ENCODE measurements around the gene MRPS33. TPM values are rescaled to one million over a fixed set of nuclear protein-coding genes. Genes with fewer than 3 reads are reported as not detected.

Gene MRPS33
- total and polyA plus RNA-seq, 4 donors = 15.0 to 82.3 (median 36.7) TPM

- TF ChIP-seq, protein P1, sequence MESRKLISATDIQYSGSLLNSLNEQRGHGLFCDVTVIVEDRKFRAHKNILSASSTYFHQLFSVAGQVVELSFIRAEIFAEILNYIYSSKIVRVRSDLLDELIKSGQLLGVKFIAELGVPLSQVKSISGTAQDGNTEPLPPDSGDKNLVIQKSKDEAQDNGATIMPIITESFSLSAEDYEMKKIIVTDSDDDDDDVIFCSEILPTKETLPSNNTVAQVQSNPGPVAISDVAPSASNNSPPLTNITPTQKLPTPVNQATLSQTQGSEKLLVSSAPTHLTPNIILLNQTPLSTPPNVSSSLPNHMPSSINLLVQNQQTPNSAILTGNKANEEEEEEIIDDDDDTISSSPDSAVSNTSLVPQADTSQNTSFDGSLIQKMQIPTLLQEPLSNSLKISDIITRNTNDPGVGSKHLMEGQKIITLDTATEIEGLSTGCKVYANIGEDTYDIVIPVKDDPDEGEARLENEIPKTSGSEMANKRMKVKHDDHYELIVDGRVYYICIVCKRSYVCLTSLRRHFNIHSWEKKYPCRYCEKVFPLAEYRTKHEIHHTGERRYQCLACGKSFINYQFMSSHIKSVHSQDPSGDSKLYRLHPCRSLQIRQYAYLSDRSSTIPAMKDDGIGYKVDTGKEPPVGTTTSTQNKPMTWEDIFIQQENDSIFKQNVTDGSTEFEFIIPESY (IDR thresholded peaks at IDR 0.05) = no peak
- TF ChIP-seq, protein P2, sequence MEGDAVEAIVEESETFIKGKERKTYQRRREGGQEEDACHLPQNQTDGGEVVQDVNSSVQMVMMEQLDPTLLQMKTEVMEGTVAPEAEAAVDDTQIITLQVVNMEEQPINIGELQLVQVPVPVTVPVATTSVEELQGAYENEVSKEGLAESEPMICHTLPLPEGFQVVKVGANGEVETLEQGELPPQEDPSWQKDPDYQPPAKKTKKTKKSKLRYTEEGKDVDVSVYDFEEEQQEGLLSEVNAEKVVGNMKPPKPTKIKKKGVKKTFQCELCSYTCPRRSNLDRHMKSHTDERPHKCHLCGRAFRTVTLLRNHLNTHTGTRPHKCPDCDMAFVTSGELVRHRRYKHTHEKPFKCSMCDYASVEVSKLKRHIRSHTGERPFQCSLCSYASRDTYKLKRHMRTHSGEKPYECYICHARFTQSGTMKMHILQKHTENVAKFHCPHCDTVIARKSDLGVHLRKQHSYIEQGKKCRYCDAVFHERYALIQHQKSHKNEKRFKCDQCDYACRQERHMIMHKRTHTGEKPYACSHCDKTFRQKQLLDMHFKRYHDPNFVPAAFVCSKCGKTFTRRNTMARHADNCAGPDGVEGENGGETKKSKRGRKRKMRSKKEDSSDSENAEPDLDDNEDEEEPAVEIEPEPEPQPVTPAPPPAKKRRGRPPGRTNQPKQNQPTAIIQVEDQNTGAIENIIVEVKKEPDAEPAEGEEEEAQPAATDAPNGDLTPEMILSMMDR (IDR thresholded peaks at IDR 0.05; ENCODE audit: low read depth, low read length, missing input control) = no peak
- TF ChIP-seq FOXA2 (IDR thresholded peaks at IDR 0.05) (no peak), YY1 (IDR thresholded peaks at IDR 0.05) (no peak), REST (IDR thresholded peaks at IDR 0.05) (no peak), RXRA (IDR thresholded peaks at IDR 0.05) (peak in 1 of 2 donors; percentile 7), FOXA1 (IDR thresholded peaks at IDR 0.05) (no peak)
- Histone ChIP-seq H3K4me3 (ENCODE audit: low read depth in 1 of 3, low read length in 3 of 3) (no peak overlapping the region), H3K4me1 (ENCODE audit: control insufficient read depth in 4 of 4, insufficient read depth in 4 of 4, low read length in 3 of 4) (peaks cover 2 to 30% (median 25%) of the 10 kb centered on the region in 4 donors), H3K27me3 (ENCODE audit: control insufficient read depth in 4 of 4, insufficient read depth in 4 of 4, low read length in 3 of 4) (no peaks in the 10 kb centered on the region), H3K9ac (ENCODE audit: low read depth in 1 of 2, low read length in 2 of 2) (no peak overlapping the region), H3K27ac (ENCODE audit: low read depth in 1 of 2, low read length in 2 of 2) (peak overlapping the region in 1 of 2 donors; percentile 48), H3K36me3 (ENCODE audit: control insufficient read depth in 4 of 4, insufficient read depth in 3 of 4, low read depth in 1 of 4, low read length in 3 of 4) (peaks cover 0 to 9% (median 1%) of the 10 kb centered on the region in 4 donors), H3K9me3 (ENCODE audit: control insufficient read depth in 4 of 4, low read length in 3 of 4) (no peaks in the 10 kb centered on the region)
- WGBS = 96% methylated on average over 3 of the region's 3 CpGs
- DNase-seq (ENCODE audit: low spot score) = no peak
These were observed 13.6 kb downstream of the MRPS33 start for GRCh38 chr7:141001122-141001521.

- WGBS = 75% methylated on average over 2 of the region's 2 CpGs
- Histone ChIP-seq H3K36me3 (ENCODE audit: control insufficient read depth in 4 of 4, insufficient read depth in 3 of 4, low read depth in 1 of 4, low read length in 3 of 4) (no peaks in the 10 kb centered on the region), H3K9ac (ENCODE audit: low read depth in 1 of 2, low read length in 2 of 2) (no peak overlapping the region), H3K4me1 (ENCODE audit: control insufficient read depth in 4 of 4, insufficient read depth in 4 of 4, low read length in 3 of 4) (peaks cover 2 to 28% (median 24%) of the 10 kb centered on the region in 4 donors), H3K4me3 (ENCODE audit: low read depth in 1 of 3, low read length in 3 of 3) (no peak overlapping the region), H3K9me3 (ENCODE audit: control insufficient read depth in 4 of 4, low read length in 3 of 4) (no peaks in the 10 kb centered on the region), H3K27me3 (ENCODE audit: control insufficient read depth in 4 of 4, insufficient read depth in 4 of 4, low read length in 3 of 4) (no peaks in the 10 kb centered on the region), H3K27ac (ENCODE audit: low read depth in 1 of 2, low read length in 2 of 2) (no peak overlapping the region)
- no peak for DNase-seq (ENCODE audit: low spot score)
- TF ChIP-seq SP1 (IDR thresholded peaks at IDR 0.05) (no peak), FOXA2 (IDR thresholded peaks at IDR 0.05) (no peak), FOXA1 (IDR thresholded peaks at IDR 0.05) (no peak), RXRA (IDR thresholded peaks at IDR 0.05) (no peak)
These were observed 16.0 kb downstream of the MRPS33 start for GRCh38 chr7:140998715-140999114.

GRCh38 chr7:140992422-140992821 lies 22.3 kb downstream of the MRPS33 start:
- DNase-seq (ENCODE audit: low spot score) = no peak
- Histone ChIP-seq H3K27ac (ENCODE audit: low read depth in 1 of 2, low read length in 2 of 2) (no peak overlapping the region), H3K36me3 (ENCODE audit: control insufficient read depth in 4 of 4, insufficient read depth in 3 of 4, low read depth in 1 of 4, low read length in 3 of 4) (no peaks in the 10 kb centered on the region), H3K9ac (ENCODE audit: low read depth in 1 of 2, low read length in 2 of 2) (no peak overlapping the region), H3K4me1 (ENCODE audit: control insufficient read depth in 4 of 4, insufficient read depth in 4 of 4, low read length in 3 of 4) (peaks cover 5 to 8% (median 6%) of the 10 kb centered on the region in 4 donors), H3K9me3 (ENCODE audit: control insufficient read depth in 4 of 4, low read length in 3 of 4) (no peaks in the 10 kb centered on the region), H3K4me3 (ENCODE audit: low read depth in 1 of 3, low read length in 3 of 3) (no peak overlapping the region), H3K27me3 (ENCODE audit: control insufficient read depth in 4 of 4, insufficient read depth in 4 of 4, low read length in 3 of 4) (no peaks in the 10 kb centered on the region)
- TF ChIP-seq FOXA2 (IDR thresholded peaks at IDR 0.05) = no peak
- TF ChIP-seq JUND (IDR thresholded peaks at IDR 0.05) = no peak
- TF ChIP-seq MAX (IDR thresholded peaks at IDR 0.05) = no peak
- TF ChIP-seq HNF4A (conservative IDR thresholded peaks at IDR 0.05) = no peak
- no peak for TF ChIP-seq HNF4G (IDR thresholded peaks at IDR 0.05)
- no peak for TF ChIP-seq NR2F2 (IDR thresholded peaks at IDR 0.05)
- TF ChIP-seq EGR1 (IDR thresholded peaks at IDR 0.05; ENCODE audit: low read depth in 2 of 2) = no peak
- TF ChIP-seq, protein P1 (IDR thresholded peaks at IDR 0.05) = no peak
- TF ChIP-seq REST (IDR thresholded peaks at IDR 0.05) = no peak
- no peak for TF ChIP-seq YY1 (IDR thresholded peaks at IDR 0.05)
- TF ChIP-seq FOXA1 (IDR thresholded peaks at IDR 0.05) = no peak
- 74% methylated on average over 3 of the region's 3 CpGs for WGBS

Data from liver (tissue), 9 donors.